Activated CD4-positive, alpha-beta T cell treated with anti-CD3 and anti-CD28 coated beads for 48 hours (primary cell): ENCODE data around the gene RABGEF1.

Experiments used
- DNase-seq: peaks from one replicate; pipeline ENCODE4 v3.0.0-alpha.2; 2020

RABGEF1 gene

GRCh38 chr7:66860767-66861166, 120.2 kb downstream of the RABGEF1 start:
- DNase-seq: no peak
